HG03025 (cell line): Measurements from ENCODE around the gene TNFRSF14.
"Not testable (repeated sequence)": the region's sequence is repeated elsewhere in the genome, so short reads cannot be mapped to it uniquely, and the experiment has no call there.

Experiments used
- ATAC-seq: cut with Tn5 transposase; IDR thresholded peaks from one replicate; pipeline ENCODE4 v1.9.1; 2021; ENCODE audit warnings: mild to moderate bottlenecking, moderate library complexity; ENCODE audit not compliant: unreplicated experiment, low FRiP score

Gene TNFRSF14

DNA sequence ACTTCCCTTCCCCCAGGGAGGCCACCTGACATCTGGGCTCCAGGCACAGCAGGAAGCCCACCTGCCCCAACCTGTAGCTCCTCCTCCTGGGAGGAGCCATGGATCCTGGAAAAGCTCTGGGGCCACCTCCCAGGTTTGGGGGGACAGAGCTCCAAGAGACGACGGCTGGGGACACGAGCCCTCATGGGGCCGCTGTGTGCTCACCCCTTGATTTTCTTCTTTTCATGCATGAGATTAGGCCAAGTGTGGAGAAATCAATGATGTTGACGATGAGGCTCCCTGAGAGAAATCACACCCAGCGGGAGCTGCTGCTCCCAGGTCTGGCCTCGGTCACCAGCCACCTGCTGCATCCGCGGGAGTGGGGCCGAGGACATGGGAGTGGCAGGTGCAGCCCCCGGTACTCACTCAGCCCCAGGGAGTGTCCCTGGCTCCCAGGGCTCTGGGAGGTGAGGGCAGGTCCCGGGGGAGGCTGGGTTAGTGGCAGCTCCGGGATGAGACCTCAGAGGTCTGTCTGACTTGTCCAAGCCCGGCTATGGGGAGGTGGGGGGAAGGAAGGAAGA lies 8.7 kb downstream of the TNFRSF14 start:
- ATAC-seq = no peak

- no peak for ATAC-seq
Measured at GRCh38 chr1:2566101-2567045, 10.2 kb downstream of the TNFRSF14 start.

- no peak for ATAC-seq
Measured at GRCh38 chr1:2567083-2567679, 11.0 kb downstream of the TNFRSF14 start.

- ATAC-seq = not testable (repeated sequence)
Measured at GRCh38 chr1:2568187-2568816, 12.1 kb downstream of the TNFRSF14 start.

DNA sequence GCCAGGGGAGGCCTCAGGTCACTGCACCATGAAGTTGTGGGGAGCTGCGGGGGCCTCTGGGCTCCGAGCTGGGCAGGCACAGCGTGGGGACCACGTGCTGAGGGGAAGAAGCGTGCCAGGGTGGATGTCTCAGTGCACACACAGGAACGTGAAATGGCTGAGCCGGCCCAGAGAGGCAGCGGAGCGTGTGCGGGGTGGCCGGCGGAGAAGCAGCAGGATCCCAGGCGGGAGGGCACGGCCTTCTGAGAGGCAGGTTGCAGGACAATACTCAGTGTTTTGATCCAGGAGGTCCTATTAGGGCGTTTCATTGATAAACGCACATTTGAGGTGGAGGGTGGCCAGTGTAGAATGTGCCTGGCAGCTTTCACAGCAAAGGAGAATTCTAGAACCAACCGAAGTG lies 12.9 kb downstream of the TNFRSF14 start:
- no peak for ATAC-seq

DNA sequence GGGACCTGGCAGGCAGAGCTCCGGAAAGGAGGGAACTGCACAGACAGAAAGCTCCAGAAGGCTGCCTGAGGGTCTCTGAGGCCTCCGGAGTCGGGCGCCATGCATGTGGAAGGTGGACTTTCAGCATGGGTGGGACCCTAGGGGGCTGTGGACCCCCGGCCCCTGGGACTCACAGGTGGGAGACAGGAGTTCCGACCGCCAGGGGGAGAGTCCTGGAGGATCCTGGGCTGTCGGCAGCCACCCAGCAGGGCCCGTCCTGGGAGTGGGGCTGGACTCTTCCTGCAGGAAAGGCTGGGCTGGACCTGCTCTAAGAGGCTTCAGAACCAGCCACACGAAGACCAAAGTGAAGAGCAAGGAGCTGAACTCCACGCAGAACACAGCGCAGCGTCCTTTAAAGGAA lies 13.5 kb downstream of the TNFRSF14 start:
- not testable (repeated sequence) for ATAC-seq

DNA sequence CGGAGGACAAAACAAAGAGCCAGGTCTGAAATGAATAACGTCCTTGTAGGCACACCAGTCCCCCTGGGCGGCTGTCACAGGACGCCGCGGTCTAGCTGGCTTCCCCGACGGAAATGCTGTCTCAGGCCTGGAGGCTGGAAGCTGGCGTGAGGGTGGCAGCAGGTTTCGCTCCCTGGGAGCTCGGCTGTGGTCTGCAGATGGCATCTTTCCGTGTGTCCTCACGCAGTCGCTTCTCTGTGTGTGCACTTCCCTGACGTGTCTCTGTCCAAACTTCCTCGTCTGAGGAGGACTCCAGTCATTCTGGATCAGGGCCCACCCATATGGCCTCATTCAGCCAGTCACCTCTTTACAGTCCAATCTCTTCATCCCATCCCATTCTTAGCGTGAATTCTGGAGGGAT lies 14.2 kb downstream of the TNFRSF14 start:
- ATAC-seq = no peak

DNA sequence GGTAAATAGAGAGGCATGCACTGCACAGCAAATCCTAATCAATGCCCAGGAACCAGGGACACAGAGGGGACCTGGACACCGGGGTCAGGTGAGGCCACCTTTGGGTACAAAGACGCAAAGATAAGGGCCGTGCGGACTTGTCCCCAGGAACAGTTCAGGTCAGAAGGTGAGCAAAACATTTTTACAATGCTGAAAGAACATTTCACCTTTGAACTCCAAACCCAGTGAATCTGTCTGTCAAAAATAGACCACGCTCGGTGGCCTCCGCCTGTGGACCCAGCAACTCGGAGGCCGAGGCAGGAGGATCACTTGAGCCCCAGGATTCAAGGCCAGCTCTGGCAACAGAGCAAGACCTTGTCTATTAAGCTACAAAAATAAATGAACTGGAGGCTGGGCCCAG lies 15.2 kb downstream of the TNFRSF14 start:
- no peak for ATAC-seq

DNA sequence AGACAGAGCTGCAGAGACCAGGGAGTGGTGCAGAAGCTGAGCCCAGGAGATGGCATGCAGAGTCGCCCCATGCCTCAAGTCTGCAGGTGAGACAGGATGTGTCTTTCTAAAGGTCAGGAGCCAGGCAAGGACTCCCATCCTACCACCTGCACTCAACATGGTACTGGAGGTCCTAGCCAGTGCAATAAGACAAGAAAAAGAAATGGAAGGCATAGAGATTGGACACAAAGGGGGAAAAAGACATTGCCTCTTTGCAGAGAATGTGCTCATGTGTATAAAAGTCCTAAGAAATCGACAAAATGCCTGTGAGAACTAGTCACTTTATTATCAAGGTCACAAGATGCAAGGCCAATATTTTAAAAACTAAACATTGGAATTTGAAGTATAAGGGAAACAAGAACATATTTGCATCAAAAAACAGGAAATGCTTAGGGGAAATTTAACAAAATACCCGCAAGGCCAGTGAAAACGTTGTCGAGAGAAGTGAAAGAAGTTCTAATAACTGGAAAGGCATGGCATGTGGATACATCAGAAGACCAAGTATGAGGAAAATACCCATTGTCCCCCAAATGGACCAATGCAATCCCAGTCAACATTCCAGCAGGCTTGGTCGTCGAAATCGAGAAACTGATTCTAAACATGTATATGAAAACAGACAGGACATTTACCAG lies 17.2 kb downstream of the TNFRSF14 start:
- no peak for ATAC-seq

DNA sequence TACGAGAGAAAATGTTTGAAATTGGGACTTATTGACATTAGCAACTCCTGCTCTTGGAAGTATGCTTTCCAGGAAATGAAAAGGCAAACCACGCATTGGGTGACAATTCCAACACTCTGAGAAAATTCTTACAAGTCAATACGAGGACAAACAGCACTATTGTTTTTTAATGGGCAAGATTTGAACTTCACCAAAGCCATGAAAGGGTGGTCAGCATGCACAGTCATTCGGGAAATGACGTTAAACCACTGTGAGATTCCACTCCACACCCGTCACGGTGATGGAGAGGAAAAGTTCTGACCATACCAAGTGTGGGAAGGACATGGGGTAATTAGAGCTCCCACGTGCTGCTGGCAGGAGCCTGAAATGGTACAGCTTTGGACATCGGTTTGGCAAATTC lies 18.2 kb downstream of the TNFRSF14 start:
- no peak for ATAC-seq

GRCh38 chr1:2575801-2576663 lies 19.9 kb downstream of the TNFRSF14 start:
- no peak for ATAC-seq

- not testable (repeated sequence) for ATAC-seq
Measured at GRCh38 chr1:2577565-2578075, 21.4 kb downstream of the TNFRSF14 start.

GRCh38 chr1:2578758-2579118 lies 22.6 kb downstream of the TNFRSF14 start:
- no peak for ATAC-seq

GRCh38 chr1:2580691-2581090 lies 24.5 kb downstream of the TNFRSF14 start:
- ATAC-seq = no peak

DNA sequence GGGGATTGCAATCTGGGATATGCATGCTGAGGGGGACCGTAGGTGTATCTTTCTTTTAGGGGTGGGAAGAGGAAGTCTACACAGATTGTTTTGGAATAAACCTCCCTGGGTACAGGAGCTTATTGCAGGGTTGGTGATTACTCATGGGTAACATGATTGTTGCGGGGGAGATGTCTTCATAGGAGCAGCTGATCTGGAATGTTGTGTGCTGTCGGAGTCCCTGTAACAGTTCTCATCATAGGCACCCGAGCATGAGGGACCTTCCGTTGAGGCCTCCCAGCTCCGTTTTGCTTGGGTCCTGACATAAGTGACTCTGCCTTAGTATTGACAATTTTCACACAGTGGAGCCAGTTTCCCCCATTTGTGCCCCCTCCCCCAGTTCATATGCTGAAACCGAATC lies 26.2 kb downstream of the TNFRSF14 start:
- no peak for ATAC-seq

- no peak for ATAC-seq
Measured at GRCh38 chr1:2583331-2583791, 27.2 kb downstream of the TNFRSF14 start.

- ATAC-seq = no peak
Measured at GRCh38 chr1:2583871-2584351, 27.7 kb downstream of the TNFRSF14 start.

- no peak for ATAC-seq
Measured at GRCh38 chr1:2584686-2585317, 28.6 kb downstream of the TNFRSF14 start.
